OCI-LY7 (cell line): ENCODE measurements around the gene ANKLE2.

Source experiments
- CTCF ChIP-seq: fragments of 200-600 bp; sonication (generic); conservative IDR thresholded peaks from 2 replicates; pipeline ENCODE4 v1.5.1; 2014; ENCODE audit warnings: mild to moderate bottlenecking, antibody characterized with exemption, low read length, moderate library complexity, mixed read lengths
- EZH2phosphoT487 ChIP-seq: fragments of 200-600 bp; sonication (generic); IDR thresholded peaks from 2 replicates; pipeline ENCODE4 v1.6.1; 2018; ENCODE audit warnings: low read depth, borderline replicate concordance, mild to moderate bottlenecking, mixed run types, antibody characterized with exemption, low read length, moderate library complexity, mixed read lengths

DNA sequence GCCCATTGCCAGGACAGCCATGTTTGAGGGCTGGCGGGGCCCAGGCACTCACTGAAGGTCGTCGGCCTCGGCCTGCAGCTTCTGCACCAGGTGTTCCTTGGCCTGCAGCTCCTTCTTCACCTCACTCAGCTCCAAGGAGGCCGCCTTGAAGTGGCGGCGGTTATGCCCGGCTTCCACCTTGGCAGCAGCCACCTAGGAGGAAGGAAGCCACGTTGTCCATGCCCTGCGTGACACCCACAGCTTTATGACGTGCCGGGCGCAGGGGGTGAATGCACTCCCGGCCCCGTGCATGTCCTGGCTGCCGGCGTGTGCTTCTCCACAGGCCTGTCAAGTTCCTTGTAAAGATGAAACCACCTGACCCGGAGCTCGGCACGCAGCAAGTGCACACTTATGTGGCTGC lies 16.0 kb upstream of the ANKLE2 start:
- TF ChIP-seq CTCF (no peak), EZH2phosphoT487 (no peak)
